Uterus (tissue), 2 donors: ENCODE measurements around the gene DCLK2.

Source experiments
- POLR2A ChIP-seq, 2 donors: fragments of 450-650 bp; IDR thresholded peaks; one replicate each; pipeline ENCODE4 v1.6.1; 2016; ENCODE audit warnings: antibody characterized with exemption in 2 of 2, mild to moderate bottlenecking in 1 of 2, moderate library complexity in 1 of 2
- TF ChIP-seq, protein P1 (sequence below), 4 experiments: fragments of 200-600 bp in 2 of 4; fragments of 450-650 bp in 2 of 4; sonication (generic) in 2 of 4; IDR thresholded peaks; one replicate each; pipeline ENCODE4 v1.5.1; 2016 to 2019; ENCODE audit warnings: antibody characterized with exemption in 4 of 4, mild to moderate bottlenecking in 2 of 4, moderate library complexity in 1 of 4

- TF ChIP-seq, protein P1, sequence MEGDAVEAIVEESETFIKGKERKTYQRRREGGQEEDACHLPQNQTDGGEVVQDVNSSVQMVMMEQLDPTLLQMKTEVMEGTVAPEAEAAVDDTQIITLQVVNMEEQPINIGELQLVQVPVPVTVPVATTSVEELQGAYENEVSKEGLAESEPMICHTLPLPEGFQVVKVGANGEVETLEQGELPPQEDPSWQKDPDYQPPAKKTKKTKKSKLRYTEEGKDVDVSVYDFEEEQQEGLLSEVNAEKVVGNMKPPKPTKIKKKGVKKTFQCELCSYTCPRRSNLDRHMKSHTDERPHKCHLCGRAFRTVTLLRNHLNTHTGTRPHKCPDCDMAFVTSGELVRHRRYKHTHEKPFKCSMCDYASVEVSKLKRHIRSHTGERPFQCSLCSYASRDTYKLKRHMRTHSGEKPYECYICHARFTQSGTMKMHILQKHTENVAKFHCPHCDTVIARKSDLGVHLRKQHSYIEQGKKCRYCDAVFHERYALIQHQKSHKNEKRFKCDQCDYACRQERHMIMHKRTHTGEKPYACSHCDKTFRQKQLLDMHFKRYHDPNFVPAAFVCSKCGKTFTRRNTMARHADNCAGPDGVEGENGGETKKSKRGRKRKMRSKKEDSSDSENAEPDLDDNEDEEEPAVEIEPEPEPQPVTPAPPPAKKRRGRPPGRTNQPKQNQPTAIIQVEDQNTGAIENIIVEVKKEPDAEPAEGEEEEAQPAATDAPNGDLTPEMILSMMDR (IDR thresholded peaks at IDR 0.05): no peak
- TF ChIP-seq POLR2A (IDR thresholded peaks at IDR 0.05): no peak
These were observed 221.6 kb downstream of the DCLK2 start for GRCh38 chr4:150299816-150300215.
